ENCODE measurements around the gene ACP5. TPM values are rescaled to one million over a fixed set of nuclear protein-coding genes. Genes with fewer than 3 reads are reported as not detected.
"Not testable (repeated sequence)": the region's sequence is repeated elsewhere in the genome, so short reads cannot be mapped to it uniquely, and the experiment has no call there.

ACP5 gene
- total RNA-seq, 1 donor from 2014 or later: 24.8 TPM

GRCh38 chr19:11570039-11570462 lies 7.4 kb downstream of the ACP5 start:
- no peak for DNase-seq (ENCODE audit: low read depth)
- H3K36me3 ChIP-seq (ENCODE audit: control insufficient read depth, insufficient read depth, low read length): no peaks in the 10 kb centered on the region
- TF ChIP-seq, protein P1, sequence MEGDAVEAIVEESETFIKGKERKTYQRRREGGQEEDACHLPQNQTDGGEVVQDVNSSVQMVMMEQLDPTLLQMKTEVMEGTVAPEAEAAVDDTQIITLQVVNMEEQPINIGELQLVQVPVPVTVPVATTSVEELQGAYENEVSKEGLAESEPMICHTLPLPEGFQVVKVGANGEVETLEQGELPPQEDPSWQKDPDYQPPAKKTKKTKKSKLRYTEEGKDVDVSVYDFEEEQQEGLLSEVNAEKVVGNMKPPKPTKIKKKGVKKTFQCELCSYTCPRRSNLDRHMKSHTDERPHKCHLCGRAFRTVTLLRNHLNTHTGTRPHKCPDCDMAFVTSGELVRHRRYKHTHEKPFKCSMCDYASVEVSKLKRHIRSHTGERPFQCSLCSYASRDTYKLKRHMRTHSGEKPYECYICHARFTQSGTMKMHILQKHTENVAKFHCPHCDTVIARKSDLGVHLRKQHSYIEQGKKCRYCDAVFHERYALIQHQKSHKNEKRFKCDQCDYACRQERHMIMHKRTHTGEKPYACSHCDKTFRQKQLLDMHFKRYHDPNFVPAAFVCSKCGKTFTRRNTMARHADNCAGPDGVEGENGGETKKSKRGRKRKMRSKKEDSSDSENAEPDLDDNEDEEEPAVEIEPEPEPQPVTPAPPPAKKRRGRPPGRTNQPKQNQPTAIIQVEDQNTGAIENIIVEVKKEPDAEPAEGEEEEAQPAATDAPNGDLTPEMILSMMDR (IDR thresholded peaks at IDR 0.05; ENCODE audit: insufficient read depth, low read length, poor library complexity, severe bottlenecking): no peak
- H3K4me3 ChIP-seq (ENCODE audit: low read depth, low read length): no peak overlapping the region
- H3K27me3 ChIP-seq (ENCODE audit: control insufficient read depth, insufficient read depth, low read length): no peaks in the 10 kb centered on the region

DNA sequence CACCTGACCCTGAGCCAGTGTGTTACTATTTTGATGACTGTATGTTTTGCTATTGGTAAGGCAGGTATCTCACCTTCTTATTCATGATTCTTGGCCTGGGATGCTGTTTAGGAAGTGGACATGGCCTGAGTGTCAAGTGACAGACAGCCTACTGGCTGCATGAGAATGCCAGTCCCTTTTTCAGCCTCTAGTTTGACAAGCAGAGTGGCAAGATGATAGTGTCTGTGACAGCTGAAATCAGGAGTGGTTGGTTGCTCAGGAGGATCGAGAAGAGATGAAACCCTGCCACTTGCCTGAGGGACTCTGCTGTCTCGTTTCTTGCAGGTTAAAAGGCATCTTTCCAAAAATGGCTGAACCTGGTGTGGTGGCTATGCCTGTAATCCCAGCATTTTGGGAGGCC lies 11.3 kb downstream of the ACP5 start:
- no peak for DNase-seq (ENCODE audit: low read depth)
- Histone ChIP-seq H3K36me3 (ENCODE audit: control insufficient read depth, insufficient read depth, low read length) (no peaks in the 10 kb centered on the region), H3K27me3 (ENCODE audit: control insufficient read depth, insufficient read depth, low read length) (no peaks in the 10 kb centered on the region), H3K4me3 (ENCODE audit: low read depth, low read length) (no peak overlapping the region)
- TF ChIP-seq, protein P1 (IDR thresholded peaks at IDR 0.05; ENCODE audit: insufficient read depth, low read length, poor library complexity, severe bottlenecking): no peak

GRCh38 chr19:11565649-11565980 lies 11.8 kb downstream of the ACP5 start:
- not testable (repeated sequence) for H3K4me3 ChIP-seq (ENCODE audit: low read depth, low read length); H3K27me3 ChIP-seq (ENCODE audit: control insufficient read depth, insufficient read depth, low read length); DNase-seq (ENCODE audit: low read depth); H3K36me3 ChIP-seq (ENCODE audit: control insufficient read depth, insufficient read depth, low read length)

- H3K27me3 ChIP-seq (ENCODE audit: control insufficient read depth, insufficient read depth, low read length); H3K4me3 ChIP-seq (ENCODE audit: low read depth, low read length); DNase-seq (ENCODE audit: low read depth); H3K36me3 ChIP-seq (ENCODE audit: control insufficient read depth, insufficient read depth, low read length): not testable (repeated sequence)
These were observed 13.2 kb downstream of the ACP5 start for GRCh38 chr19:11564082-11564807.

DNA sequence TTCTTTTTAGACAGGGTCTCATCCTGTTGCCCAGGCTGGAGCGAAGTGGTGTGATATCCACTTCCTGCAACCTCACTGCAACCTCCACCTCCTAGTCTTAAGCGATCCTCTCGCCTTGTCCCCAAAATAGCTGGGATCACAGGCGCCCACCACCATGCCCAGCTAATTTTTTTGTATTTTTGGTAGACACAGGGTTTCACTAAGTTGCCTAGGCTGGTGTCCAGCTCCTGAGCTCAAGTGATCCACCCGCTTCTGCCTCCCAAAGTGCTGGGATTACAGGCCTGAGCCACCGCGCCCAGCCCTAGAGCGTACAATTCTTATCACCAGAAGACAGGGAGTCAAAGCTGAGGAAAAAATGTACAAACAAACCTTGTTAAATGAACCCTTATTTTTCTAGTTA lies 13.9 kb downstream of the ACP5 start:
- Histone ChIP-seq H3K27me3 (ENCODE audit: control insufficient read depth, insufficient read depth, low read length) (no peaks in the 10 kb centered on the region), H3K4me3 (ENCODE audit: low read depth, low read length) (no peak overlapping the region), H3K36me3 (ENCODE audit: control insufficient read depth, insufficient read depth, low read length) (no peaks in the 10 kb centered on the region)
- DNase-seq (ENCODE audit: low read depth): no peak
- TF ChIP-seq, protein P1 (IDR thresholded peaks at IDR 0.05; ENCODE audit: insufficient read depth, low read length, poor library complexity, severe bottlenecking): no peak

DNA sequence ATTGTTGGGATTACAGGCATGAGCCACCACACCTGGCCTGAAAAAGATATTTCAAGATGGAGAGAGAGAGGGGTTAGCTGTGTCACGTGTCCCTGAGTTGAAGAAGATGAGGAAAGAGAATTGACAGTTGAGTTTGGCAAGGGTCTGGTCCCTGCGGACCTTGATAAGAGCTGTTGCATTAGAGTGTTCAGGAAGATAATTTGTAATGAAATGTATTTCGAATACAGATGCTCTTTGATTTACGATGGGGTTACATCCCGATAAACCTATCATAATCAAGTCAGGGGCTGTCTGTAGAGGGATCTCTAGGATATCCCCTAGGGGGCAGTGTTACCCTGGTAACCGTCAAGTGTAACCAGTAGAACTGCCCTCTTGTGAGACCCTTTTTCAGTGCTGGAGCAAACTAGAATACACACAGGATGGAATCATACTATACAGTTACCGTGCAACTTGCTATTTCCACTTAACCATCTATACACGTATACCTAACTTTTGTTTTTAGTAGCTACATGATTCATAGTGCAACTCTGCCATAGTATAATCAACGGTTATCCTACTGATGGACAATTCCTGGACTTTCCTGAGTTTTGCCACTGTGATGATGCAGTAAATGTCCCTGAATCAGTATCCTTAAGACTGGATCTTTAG lies 16.9 kb downstream of the ACP5 start:
- Histone ChIP-seq H3K27me3 (ENCODE audit: control insufficient read depth, insufficient read depth, low read length) (no peaks in the 10 kb centered on the region), H3K36me3 (ENCODE audit: control insufficient read depth, insufficient read depth, low read length) (no peaks in the 10 kb centered on the region), H3K4me3 (ENCODE audit: low read depth, low read length) (no peak overlapping the region)
- TF ChIP-seq, protein P1 (IDR thresholded peaks at IDR 0.05; ENCODE audit: insufficient read depth, low read length, poor library complexity, severe bottlenecking): peak; percentile 77
- DNase-seq (ENCODE audit: low read depth): no peak
